B cell (primary cell): Measurements from ENCODE around the gene NSUN7. TPM values are rescaled to one million over a fixed set of nuclear protein-coding genes. Genes with fewer than 3 reads are reported as not detected.

ENCODE experiments used
- ATAC-seq: fragments of 200-7000 bp; cut with Tn5 transposase; one replicate; pipeline ENCODE4 v1.10.0; 2021; ENCODE audit warnings: low read depth, mild to moderate bottlenecking, moderate number of reproducible peaks, moderate library complexity
- CTCF ChIA-PET: fragments of 350-600 bp; sonication (Branson Sonifier 250); formaldehyde crosslinking; loops from one replicate; lab custom pipeline; 2021; ENCODE audit warnings: antibody characterized with exemption, inconsistent platforms; lab: Charles Lee
- POLR2A ChIA-PET: fragments of 350-600 bp; sonication (Branson Sonifier 250); formaldehyde crosslinking; loops from one replicate; lab custom pipeline; 2021; ENCODE audit warnings: antibody characterized with exemption; lab: Charles Lee
- DNase-seq: peaks from one replicate; pipeline ENCODE4 v3.0.0; 2013
- H2AFZ ChIP-seq: 2 replicates; pipeline ENCODE4 v1.6.1; 2012; ENCODE audit warnings: mild to moderate bottlenecking, low read depth, low read length; ENCODE audit not compliant: insufficient read depth, poor library complexity, severe bottlenecking
- H3K27ac ChIP-seq, 2 donors: 1 replicate in 1 of 2; 2 replicates in 1 of 2; pipeline ENCODE4 v1.5.1; 2012 to 2013; ENCODE audit warnings: low read length in 2 of 2, mild to moderate bottlenecking in 2 of 2, moderate library complexity in 1 of 2
- H3K27me3 ChIP-seq, 4 experiments: fragments of 200-600 bp in 1 of 4; sonication (generic) in 1 of 4; replicated peaks in 1 of 4; 1 replicate in 2 of 4; 2 replicates in 2 of 4; pipeline versions ENCODE4 v1.6.1 to v1.7.0; 2013 to 2016; ENCODE audit warnings: low read length in 3 of 4, mild to moderate bottlenecking in 2 of 4, mixed read lengths in 1 of 4, moderate library complexity in 1 of 4; ENCODE audit not compliant: insufficient read depth in 4 of 4, control insufficient read depth in 3 of 4; ENCODE audit errors: control extremely low read depth in 1 of 4
- H3K36me3 ChIP-seq, 2 experiments: replicated peaks in 1 of 2; 1 replicate in 1 of 2; 2 replicates in 1 of 2; pipeline versions ENCODE4 v1.6.1 to v1.7.1; 2013; ENCODE audit warnings: low read length in 1 of 2; ENCODE audit not compliant: insufficient read depth in 2 of 2, control insufficient read depth in 1 of 2; ENCODE audit errors: control extremely low read depth in 1 of 2, extremely low read depth in 1 of 2
- H3K4me1 ChIP-seq, 2 donors: fragments of 200-600 bp in 1 of 2; sonication (generic) in 1 of 2; 1 replicate in 1 of 2; 2 replicates in 1 of 2; pipeline versions ENCODE4 v1.5.1 to v1.6.1; 2013 to 2017; ENCODE audit warnings: low read length in 2 of 2; ENCODE audit not compliant: control insufficient read depth in 2 of 2, insufficient read depth in 2 of 2
- H3K4me2 ChIP-seq: replicated peaks from 2 replicates; pipeline ENCODE3; 2012; ENCODE audit warnings: mild to moderate bottlenecking, low read depth, low read length; ENCODE audit not compliant: poor library complexity, severe bottlenecking
- H3K4me3 ChIP-seq, 5 experiments: fragments of 200-600 bp in 1 of 5; sonication (generic) in 1 of 5; 1 replicate in 3 of 5; 2 replicates in 2 of 5; pipeline versions ENCODE4 v1.5.1 to v1.7.0; 2011 to 2016; ENCODE audit warnings: low read length in 4 of 5, mild to moderate bottlenecking in 4 of 5, low read depth in 2 of 5, control low read depth in 1 of 5, moderate library complexity in 1 of 5; ENCODE audit not compliant: insufficient read depth in 1 of 5; ENCODE audit errors: control extremely low read depth in 1 of 5, extremely low read depth in 1 of 5
- H3K79me2 ChIP-seq: fragments of 200-600 bp; sonication (generic); one replicate; pipeline ENCODE4 v1.6.0; 2016; ENCODE audit warnings: low read length; ENCODE audit not compliant: control insufficient read depth, insufficient read depth
- H3K9ac ChIP-seq: fragments of 200-600 bp; sonication (generic); 2 replicates; pipeline ENCODE4 v1.6.1; 2017; ENCODE audit warnings: mild to moderate bottlenecking, low read length, moderate library complexity
- H3K9me3 ChIP-seq, 3 donors: one replicate each; pipeline versions ENCODE4 v1.6.1 to v1.7.1; 2013; ENCODE audit warnings: low read length in 2 of 3; ENCODE audit not compliant: control insufficient read depth in 2 of 3, insufficient read depth in 1 of 3; ENCODE audit errors: control extremely low read depth in 1 of 3
- H4K20me1 ChIP-seq: 2 replicates; pipeline ENCODE4 v1.6.0; 2012; ENCODE audit warnings: mild to moderate bottlenecking, low read length; ENCODE audit not compliant: insufficient read depth, control insufficient read depth, poor library complexity, severe bottlenecking
- H3K27ac Mint-ChIP-seq: one replicate; pipeline ENCODE4 v1.8.0; 2021; ENCODE audit warnings: mixed read lengths
- H3K27me3 Mint-ChIP-seq: one replicate; pipeline ENCODE4 v1.8.0; 2021; ENCODE audit warnings: mixed read lengths
- H3K4me1 Mint-ChIP-seq: one replicate; pipeline ENCODE4 v1.8.0; 2021; ENCODE audit warnings: mixed read lengths
- H3K4me3 Mint-ChIP-seq: one replicate; pipeline ENCODE4 v1.8.0; 2021; ENCODE audit warnings: mixed read lengths
- H3K9me3 Mint-ChIP-seq: one replicate; pipeline ENCODE4 v1.8.0; 2022; ENCODE audit warnings: mixed read lengths; ENCODE audit not compliant: insufficient read depth
- EZH2 ChIP-seq: IDR thresholded peaks from 2 replicates; pipeline ENCODE4 v1.6.1; 2012; ENCODE audit warnings: borderline replicate concordance, low read depth, mild to moderate bottlenecking, moderate library complexity, low read length; ENCODE audit not compliant: insufficient read depth, poor library complexity, severe bottlenecking
- WGBS: methylation state at CpG from one replicate; pipeline ENCODE4 v1.1.5; 2013; ENCODE audit warnings: missing lambda C conversion rate; ENCODE audit not compliant: insufficient coverage; 5-methylcytosine and 5-hydroxymethylcytosine counted together
- intact Hi-C: fragments of 100-400 bp; cut with micrococcal nuclease; formaldehyde crosslinking; loops from one replicate; pipeline ENCODE4 v1.10.0; 2022
- polyA plus RNA-seq: library from polyadenylated mRNA; depleted of rRNA; stranded (reverse); fragments of >200 nt; gene quantifications from 2 replicates; pipeline ENCODE4 v1.2.3, GENCODE V29; 2012
- total RNA-seq, 2 donors: library from RNA; stranded (reverse); fragments of 120-200 nt in 1 of 2; gene quantifications; 1 replicate in 1 of 2; 2 replicates in 1 of 2; pipeline versions ENCODE4 v1.2.3 to v1.2.4, GENCODE V29; 2013 to 2022
- TF ChIP-seq, protein P1 (sequence below): fragments of 200-600 bp; IDR thresholded peaks from one replicate; pipeline ENCODE4 v1.8.0; 2022; ENCODE audit warnings: antibody characterized with exemption, mild to moderate bottlenecking

Gene NSUN7
- total and polyA plus RNA-seq, 2 donors (not counting 1 experiment from before 2014, with no cell fraction given) = 0.75 to 29.8 TPM

DNA sequence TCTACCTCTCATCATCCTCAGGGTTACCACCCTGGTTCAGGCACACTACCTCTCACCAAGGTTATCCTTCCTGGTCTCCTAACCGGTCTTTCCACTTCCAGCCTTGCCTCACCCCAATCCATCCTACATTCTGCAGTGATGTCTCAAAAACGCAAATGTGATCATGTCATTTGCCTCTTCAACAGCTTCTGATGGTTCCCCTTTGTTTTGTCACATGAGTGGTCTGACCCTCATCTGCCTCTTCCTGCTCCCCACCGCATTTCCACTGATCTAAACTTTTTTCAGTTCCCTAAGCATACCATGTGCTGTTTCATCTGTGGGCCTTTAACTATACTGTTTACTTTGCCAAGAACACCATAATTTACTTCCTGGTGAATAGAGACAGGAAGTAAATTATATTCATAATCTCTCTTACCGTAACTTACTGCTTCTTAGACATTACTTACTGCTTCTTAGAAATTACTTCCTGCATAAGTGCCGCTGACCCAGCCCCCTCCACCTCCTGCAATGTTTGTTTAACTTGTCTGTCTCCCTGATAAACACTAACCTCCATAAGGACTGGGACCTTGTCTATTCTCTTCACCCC, 27.1 kb upstream of the NSUN7 start:
- POLR2A ChIA-PET = interaction anchor here (0.6 kb wide), 1 partner anchor 217 kb away, joined by 3 read pairs; no protein-coding TSS in a partner anchor
- peak overlapping the region; percentile 67 for H2AFZ ChIP-seq

DNA sequence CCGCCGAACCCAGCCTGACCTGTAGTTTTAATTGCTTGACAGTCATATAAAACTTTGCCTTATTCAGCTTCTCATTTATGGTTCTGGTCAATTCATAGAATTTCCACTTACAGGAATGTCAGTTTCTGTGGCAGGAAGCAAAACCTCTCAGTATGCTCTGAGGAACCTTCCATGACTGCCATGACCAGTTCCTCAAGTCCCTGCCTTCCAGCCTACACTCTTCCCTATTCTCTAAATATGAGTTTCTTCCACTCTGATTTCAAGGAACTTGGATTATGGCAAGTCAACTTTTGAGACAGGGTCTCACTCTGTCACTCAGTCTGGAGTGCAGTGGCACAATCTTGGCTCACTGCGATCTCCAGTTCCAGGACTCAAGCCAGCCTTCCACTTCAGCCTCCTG, 26.0 kb upstream of the NSUN7 start:
- ChIA-PET POLR2A (no interaction called here), CTCF (no interaction called here)
- H3K9me3 Mint-ChIP-seq = no peaks in the 10 kb centered on the region
- ATAC-seq = no peak
- H3K4me1 Mint-ChIP-seq = peaks cover 8% of the 10 kb centered on the region
- Histone ChIP-seq H3K4me1 (peaks cover 21 to 30% of the 10 kb centered on the region in 2 donors), H3K4me3 (no peak overlapping the region), H2AFZ (no peak overlapping the region), H3K9me3 (no peaks in the 10 kb centered on the region), H3K9ac (no peak overlapping the region), H3K27ac (no peak overlapping the region), H3K4me2 (no peak overlapping the region), H3K27me3 (no peaks in the 10 kb centered on the region), H3K36me3 (no peaks in the 10 kb centered on the region), H4K20me1 (no peaks in the 10 kb centered on the region), H3K79me2 (no peaks in the 10 kb centered on the region)
- WGBS = 100% methylated on average over 3 of the region's 3 CpGs
- TF ChIP-seq, protein P1, sequence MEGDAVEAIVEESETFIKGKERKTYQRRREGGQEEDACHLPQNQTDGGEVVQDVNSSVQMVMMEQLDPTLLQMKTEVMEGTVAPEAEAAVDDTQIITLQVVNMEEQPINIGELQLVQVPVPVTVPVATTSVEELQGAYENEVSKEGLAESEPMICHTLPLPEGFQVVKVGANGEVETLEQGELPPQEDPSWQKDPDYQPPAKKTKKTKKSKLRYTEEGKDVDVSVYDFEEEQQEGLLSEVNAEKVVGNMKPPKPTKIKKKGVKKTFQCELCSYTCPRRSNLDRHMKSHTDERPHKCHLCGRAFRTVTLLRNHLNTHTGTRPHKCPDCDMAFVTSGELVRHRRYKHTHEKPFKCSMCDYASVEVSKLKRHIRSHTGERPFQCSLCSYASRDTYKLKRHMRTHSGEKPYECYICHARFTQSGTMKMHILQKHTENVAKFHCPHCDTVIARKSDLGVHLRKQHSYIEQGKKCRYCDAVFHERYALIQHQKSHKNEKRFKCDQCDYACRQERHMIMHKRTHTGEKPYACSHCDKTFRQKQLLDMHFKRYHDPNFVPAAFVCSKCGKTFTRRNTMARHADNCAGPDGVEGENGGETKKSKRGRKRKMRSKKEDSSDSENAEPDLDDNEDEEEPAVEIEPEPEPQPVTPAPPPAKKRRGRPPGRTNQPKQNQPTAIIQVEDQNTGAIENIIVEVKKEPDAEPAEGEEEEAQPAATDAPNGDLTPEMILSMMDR = no peak
- no peak for TF ChIP-seq EZH2
- no peak overlapping the region for H3K27ac Mint-ChIP-seq
- no peak for DNase-seq
- no peak overlapping the region for H3K4me3 Mint-ChIP-seq
- H3K27me3 Mint-ChIP-seq = peaks cover 3% of the 10 kb centered on the region
- intact Hi-C loops = loop anchor here (5.0 kb wide), 1 partner anchor 171 kb away; no protein-coding TSS in a partner anchor

More for the DNA sequence above, 27.1 kb upstream of the NSUN7 start:
- DNase-seq (peak; percentile 88), ATAC-seq (peak; percentile 87)
- peaks cover 21 to 30% of the 10 kb centered on the region in 2 donors for H3K4me1 ChIP-seq
- Mint-ChIP-seq H3K4me1 (peaks cover 8% of the 10 kb centered on the region), H3K9me3 (no peaks in the 10 kb centered on the region), H3K27ac (no peak overlapping the region), H3K27me3 (no peaks in the 10 kb centered on the region), H3K4me3 (no peak overlapping the region)
- no peaks in the 10 kb centered on the region for H3K79me2 ChIP-seq
- H3K27ac ChIP-seq = peak overlapping the region; percentile 59 to 66
- intact Hi-C loops = loop anchor here (5.0 kb wide), 1 partner anchor 170 kb away; no protein-coding TSS in a partner anchor
- no peaks in the 10 kb centered on the region for H3K27me3 ChIP-seq
- WGBS = 33% methylated on average over 3 of the region's 5 CpGs
- peak overlapping the region; percentile 54 for H3K4me2 ChIP-seq
- H3K9ac ChIP-seq = no peak overlapping the region
- CTCF ChIA-PET = interaction anchor here (1.0 kb wide), 1 partner anchor 118 kb away, joined by 3 read pairs; no protein-coding TSS in a partner anchor
- TF ChIP-seq, protein P1 = no peak
- no peak for TF ChIP-seq EZH2
- no peaks in the 10 kb centered on the region for H4K20me1 ChIP-seq
- no peaks in the 10 kb centered on the region for H3K9me3 ChIP-seq
- H3K4me3 ChIP-seq = peak overlapping the region in 1 of 5 experiments; percentile 15
- no peaks in the 10 kb centered on the region for H3K36me3 ChIP-seq
